ENCODE data around the gene ING4. TPM values are rescaled to one million over a fixed set of nuclear protein-coding genes. Genes with fewer than 3 reads are reported as not detected.

ING4 gene
- total RNA-seq, 1 experiment from 2014 or later, result 23.0 TPM

- peak; percentile 96 for TF ChIP-seq MYBL2 (CRISPR knock-in tag; IDR thresholded peaks at IDR 0.05)
- no peak for TF ChIP-seq AR (CRISPR knock-in tag; IDR thresholded peaks at IDR 0.05)
- TF ChIP-seq MLX (CRISPR knock-in tag; IDR thresholded peaks at IDR 0.05), result peak; percentile 86
- TF ChIP-seq, protein P1, sequence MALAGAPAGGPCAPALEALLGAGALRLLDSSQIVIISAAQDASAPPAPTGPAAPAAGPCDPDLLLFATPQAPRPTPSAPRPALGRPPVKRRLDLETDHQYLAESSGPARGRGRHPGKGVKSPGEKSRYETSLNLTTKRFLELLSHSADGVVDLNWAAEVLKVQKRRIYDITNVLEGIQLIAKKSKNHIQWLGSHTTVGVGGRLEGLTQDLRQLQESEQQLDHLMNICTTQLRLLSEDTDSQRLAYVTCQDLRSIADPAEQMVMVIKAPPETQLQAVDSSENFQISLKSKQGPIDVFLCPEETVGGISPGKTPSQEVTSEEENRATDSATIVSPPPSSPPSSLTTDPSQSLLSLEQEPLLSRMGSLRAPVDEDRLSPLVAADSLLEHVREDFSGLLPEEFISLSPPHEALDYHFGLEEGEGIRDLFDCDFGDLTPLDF (CRISPR knock-in tag; IDR thresholded peaks at IDR 0.05), result peak; percentile 94
- TF ChIP-seq STAT6 (CRISPR knock-in tag; conservative IDR thresholded peaks at IDR 0.05; ENCODE audit: low read depth), result 0 out of 2 replicates have a peak, but pooled peaks have one; percentile 40
- 0 out of 2 replicates have a peak, but pooled peaks have one; percentile 33 for TF ChIP-seq EMX1 (CRISPR knock-in tag; IDR thresholded peaks at IDR 0.05)
- no peak for TF ChIP-seq MXD4 (CRISPR knock-in tag; IDR thresholded peaks at IDR 0.05; ENCODE audit: borderline replicate concordance)
- TF ChIP-seq CREB1 (CRISPR knock-in tag; IDR thresholded peaks at IDR 0.05), result peak; percentile 84; the same call in 1 of the 2 replicates
- 0 out of 2 replicates have a peak, but pooled peaks have one; percentile 84 for TF ChIP-seq JUN (CRISPR knock-in tag; IDR thresholded peaks at IDR 0.05)
- TF ChIP-seq ZNF317 (CRISPR knock-in tag; IDR thresholded peaks at IDR 0.05; ENCODE audit: borderline replicate concordance, low read depth), result no peak
- TF ChIP-seq GTF2I (CRISPR knock-in tag; conservative IDR thresholded peaks at IDR 0.05), result no peak
- TF ChIP-seq, protein P2, sequence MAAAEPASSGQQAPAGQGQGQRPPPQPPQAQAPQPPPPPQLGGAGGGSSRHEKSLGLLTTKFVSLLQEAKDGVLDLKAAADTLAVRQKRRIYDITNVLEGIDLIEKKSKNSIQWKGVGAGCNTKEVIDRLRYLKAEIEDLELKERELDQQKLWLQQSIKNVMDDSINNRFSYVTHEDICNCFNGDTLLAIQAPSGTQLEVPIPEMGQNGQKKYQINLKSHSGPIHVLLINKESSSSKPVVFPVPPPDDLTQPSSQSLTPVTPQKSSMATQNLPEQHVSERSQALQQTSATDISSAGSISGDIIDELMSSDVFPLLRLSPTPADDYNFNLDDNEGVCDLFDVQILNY (CRISPR knock-in tag; IDR thresholded peaks at IDR 0.05), result peak; percentile 96
- TF ChIP-seq, protein P3, sequence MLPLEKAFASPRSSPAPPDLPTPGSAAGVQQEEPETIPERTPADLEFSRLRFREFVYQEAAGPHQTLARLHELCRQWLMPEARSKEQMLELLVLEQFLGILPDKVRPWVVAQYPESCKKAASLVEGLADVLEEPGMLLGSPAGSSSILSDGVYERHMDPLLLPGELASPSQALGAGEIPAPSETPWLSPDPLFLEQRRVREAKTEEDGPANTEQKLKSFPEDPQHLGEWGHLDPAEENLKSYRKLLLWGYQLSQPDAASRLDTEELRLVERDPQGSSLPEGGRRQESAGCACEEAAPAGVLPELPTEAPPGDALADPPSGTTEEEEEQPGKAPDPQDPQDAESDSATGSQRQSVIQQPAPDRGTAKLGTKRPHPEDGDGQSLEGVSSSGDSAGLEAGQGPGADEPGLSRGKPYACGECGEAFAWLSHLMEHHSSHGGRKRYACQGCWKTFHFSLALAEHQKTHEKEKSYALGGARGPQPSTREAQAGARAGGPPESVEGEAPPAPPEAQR (CRISPR knock-in tag; IDR thresholded peaks at IDR 0.05), result no peak
- TF ChIP-seq GRHL2 (CRISPR knock-in tag; IDR thresholded peaks at IDR 0.05; ENCODE audit: insufficient replicate concordance, severe bottlenecking), result no peak
- peak; percentile 97 for TF ChIP-seq NFE2L1 (CRISPR knock-in tag; IDR thresholded peaks at IDR 0.05)
- TF ChIP-seq RORB (CRISPR knock-in tag; IDR thresholded peaks at IDR 0.05), result no peak
- peak; percentile 100 for TF ChIP-seq HMGXB4 (CRISPR knock-in tag; IDR thresholded peaks at IDR 0.05)
- TF ChIP-seq FOXP1 (CRISPR knock-in tag; IDR thresholded peaks at IDR 0.05; ENCODE audit: borderline replicate concordance), result peak; percentile 99
- TF ChIP-seq, protein P4, sequence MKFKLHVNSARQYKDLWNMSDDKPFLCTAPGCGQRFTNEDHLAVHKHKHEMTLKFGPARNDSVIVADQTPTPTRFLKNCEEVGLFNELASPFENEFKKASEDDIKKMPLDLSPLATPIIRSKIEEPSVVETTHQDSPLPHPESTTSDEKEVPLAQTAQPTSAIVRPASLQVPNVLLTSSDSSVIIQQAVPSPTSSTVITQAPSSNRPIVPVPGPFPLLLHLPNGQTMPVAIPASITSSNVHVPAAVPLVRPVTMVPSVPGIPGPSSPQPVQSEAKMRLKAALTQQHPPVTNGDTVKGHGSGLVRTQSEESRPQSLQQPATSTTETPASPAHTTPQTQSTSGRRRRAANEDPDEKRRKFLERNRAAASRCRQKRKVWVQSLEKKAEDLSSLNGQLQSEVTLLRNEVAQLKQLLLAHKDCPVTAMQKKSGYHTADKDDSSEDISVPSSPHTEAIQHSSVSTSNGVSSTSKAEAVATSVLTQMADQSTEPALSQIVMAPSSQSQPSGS (CRISPR knock-in tag; IDR thresholded peaks at IDR 0.05; ENCODE audit: borderline replicate concordance, low read depth), result peak; percentile 93
- TF ChIP-seq NR1H2 (CRISPR knock-in tag; IDR thresholded peaks at IDR 0.05), result peak; percentile 85
Observed at GRCh38 chr12:6620137-6620884, 42.6 kb downstream of the ING4 start (continued).
